HG02884 (cell line): Measurements from ENCODE around the gene FBXO41.

Source experiments
- ATAC-seq: cut with Tn5 transposase; IDR thresholded peaks from one replicate; pipeline ENCODE4 v1.9.1; 2021; ENCODE audit warnings: mild to moderate bottlenecking, moderate library complexity; ENCODE audit not compliant: unreplicated experiment

The FBXO41 gene

GRCh38 chr2:73284296-73285158, at the start of gene FBXO41:
Gene FBXO41 (minus strand): TSS chr2:73284478. CDS start chr2:73269630, 14,848 bp downstream.
- ATAC-seq = peak; percentile 62

- ATAC-seq = no peak
Measured at GRCh38 chr2:73334045-73334444, 49.8 kb upstream of the FBXO41 start.

GRCh38 chr2:73333564-73333963, 49.3 kb upstream of the FBXO41 start:
- no peak for ATAC-seq

- no peak for ATAC-seq
Measured at GRCh38 chr2:73324126-73324725, 39.9 kb upstream of the FBXO41 start.

- no peak for ATAC-seq
Measured at GRCh38 chr2:73323551-73323950, 39.3 kb upstream of the FBXO41 start.

GRCh38 chr2:73314441-73314840, 30.2 kb upstream of the FBXO41 start:
- no peak for ATAC-seq

GRCh38 chr2:73307720-73308119, 23.4 kb upstream of the FBXO41 start:
- ATAC-seq = no peak

- ATAC-seq = no peak
Measured at GRCh38 chr2:73301636-73302035, 17.4 kb upstream of the FBXO41 start.

GRCh38 chr2:73300926-73301325, 16.6 kb upstream of the FBXO41 start:
- ATAC-seq = no peak

- no peak for ATAC-seq
Measured at GRCh38 chr2:73297586-73297985, 13.3 kb upstream of the FBXO41 start.

GRCh38 chr2:73297151-73297559, 12.9 kb upstream of the FBXO41 start:
- ATAC-seq = no peak

GRCh38 chr2:73295751-73296400, 11.6 kb upstream of the FBXO41 start:
- ATAC-seq = no peak

GRCh38 chr2:73294239-73294638, 10.0 kb upstream of the FBXO41 start:
- no peak for ATAC-seq

- peak; percentile 88 for ATAC-seq
Measured at GRCh38 chr2:73293534-73294171, 9.4 kb upstream of the FBXO41 start, which contains the start of gene EGR4. Gene EGR4 (minus strand): TSS chr2:73293548. CDS start chr2:73293317, 231 bp downstream.

- ATAC-seq = no peak
Measured at GRCh38 chr2:73292906-73293533, 8.7 kb upstream of the FBXO41 start.

GRCh38 chr2:73292316-73292905, 8.1 kb upstream of the FBXO41 start:
- ATAC-seq = no peak

- no peak for ATAC-seq
Measured at GRCh38 chr2:73291461-73292315, 7.4 kb upstream of the FBXO41 start.

- no peak for ATAC-seq
Measured at GRCh38 chr2:73291093-73291460, 6.8 kb upstream of the FBXO41 start.

- no peak for ATAC-seq
Measured at GRCh38 chr2:73290049-73290839, 6.0 kb upstream of the FBXO41 start.
